Mucosa of stomach (tissue), 1 donor: Measurements from ENCODE around the gene TBCEL.
"Not testable (repeated sequence)": the region's sequence is repeated elsewhere in the genome, so short reads cannot be mapped to it uniquely, and the experiment has no call there.

Source experiments
- H3K27me3 ChIP-seq: one replicate; pipeline ENCODE4 v1.7.0; 2013; ENCODE audit warnings: mild to moderate bottlenecking, low read length; ENCODE audit not compliant: control insufficient read depth, insufficient read depth
- H3K36me3 ChIP-seq: one replicate; pipeline ENCODE4 v1.7.0; 2013; ENCODE audit warnings: low read length; ENCODE audit not compliant: control insufficient read depth, insufficient read depth
- H3K4me1 ChIP-seq: one replicate; pipeline ENCODE4 v1.7.0; 2013; ENCODE audit warnings: mild to moderate bottlenecking, low read length; ENCODE audit not compliant: control insufficient read depth, insufficient read depth
- H3K4me3 ChIP-seq: one replicate; pipeline ENCODE4 v1.7.0; 2013; ENCODE audit warnings: low read length
- H3K9ac ChIP-seq: one replicate; pipeline ENCODE4 v1.7.0; 2013; ENCODE audit warnings: mild to moderate bottlenecking, low read length, moderate library complexity
- H3K9me3 ChIP-seq: one replicate; pipeline ENCODE4 v1.7.0; 2013; ENCODE audit warnings: mild to moderate bottlenecking, low read length, moderate library complexity; ENCODE audit not compliant: control insufficient read depth
- donor health status: Pancreatic carcinoma.

The TBCEL gene

DNA sequence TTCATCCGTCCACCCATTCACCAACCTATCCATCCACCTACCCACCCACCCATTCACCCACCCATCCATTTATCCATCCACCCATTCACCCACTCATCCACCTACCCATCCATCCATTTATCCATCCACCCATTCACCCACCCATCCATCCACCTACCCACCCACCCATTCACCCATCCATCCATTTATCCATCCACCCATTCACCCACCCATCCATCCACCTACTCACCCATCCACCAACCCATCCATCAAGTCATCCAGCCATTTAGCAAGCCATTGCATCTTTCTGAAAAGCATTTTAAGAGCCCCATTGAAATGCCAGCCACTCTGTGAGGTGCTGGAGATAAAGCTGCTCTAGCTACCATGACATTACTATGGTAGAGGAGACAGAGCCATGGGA is 91.1 kb downstream of the TBCEL start:
- H3K9ac ChIP-seq, H3K4me1 ChIP-seq, H3K4me3 ChIP-seq, H3K9me3 ChIP-seq, H3K36me3 ChIP-seq, H3K27me3 ChIP-seq: not testable (repeated sequence)

DNA sequence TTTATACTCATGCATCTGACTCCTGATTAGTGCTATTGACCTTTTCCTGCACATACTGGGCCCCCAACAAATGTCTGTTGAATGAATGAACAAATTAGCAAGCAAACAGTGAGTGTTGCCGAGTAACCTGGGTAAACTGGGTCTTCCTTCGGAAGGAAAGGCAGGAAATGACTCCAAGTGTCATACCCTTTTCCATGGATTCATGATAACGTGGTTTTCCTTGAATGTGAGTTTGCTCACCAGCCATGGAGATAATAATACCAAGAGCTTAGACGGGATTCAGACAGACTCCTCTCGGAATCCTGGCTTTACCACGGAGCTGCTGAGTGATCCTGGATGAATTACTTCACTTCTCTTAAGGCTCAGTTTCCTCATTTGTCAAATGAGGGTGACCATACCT is 93.9 kb downstream of the TBCEL start:
- no peaks in the 10 kb centered on the region for H3K27me3 ChIP-seq
- no peak overlapping the region for H3K4me3 ChIP-seq

DNA sequence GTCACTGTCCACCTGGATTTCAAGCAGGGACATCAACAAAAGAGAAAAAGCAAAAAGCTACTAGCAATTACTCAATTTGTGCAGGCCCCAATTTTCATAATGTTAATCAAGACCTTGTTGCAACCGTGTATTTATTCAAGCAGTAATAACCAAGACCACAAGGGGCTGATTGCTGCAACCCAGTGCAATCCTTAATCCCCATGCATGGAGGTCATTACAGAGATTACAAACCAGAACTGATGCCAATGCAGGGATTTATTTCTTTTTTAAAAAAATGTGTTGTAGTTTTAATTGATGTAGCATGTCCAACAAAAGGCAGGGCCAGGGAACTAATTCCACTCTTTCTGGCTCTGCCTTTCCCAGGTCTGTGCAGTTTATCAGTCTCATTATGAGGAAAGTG is 95.5 kb downstream of the TBCEL start:
- no peaks in the 10 kb centered on the region for H3K9me3 ChIP-seq
- no peaks in the 10 kb centered on the region for H3K27me3 ChIP-seq
- H3K36me3 ChIP-seq, result no peaks in the 10 kb centered on the region
- H3K9ac ChIP-seq, result no peak overlapping the region
- H3K4me1 ChIP-seq, result no peaks in the 10 kb centered on the region
- H3K4me3 ChIP-seq, result no peak overlapping the region

More for the DNA sequence above, 93.9 kb downstream of the TBCEL start:
- H3K9ac ChIP-seq, result no peak overlapping the region
- H3K36me3 ChIP-seq, result no peaks in the 10 kb centered on the region
- H3K4me1 ChIP-seq, result no peaks in the 10 kb centered on the region
- H3K9me3 ChIP-seq, result no peaks in the 10 kb centered on the region

DNA sequence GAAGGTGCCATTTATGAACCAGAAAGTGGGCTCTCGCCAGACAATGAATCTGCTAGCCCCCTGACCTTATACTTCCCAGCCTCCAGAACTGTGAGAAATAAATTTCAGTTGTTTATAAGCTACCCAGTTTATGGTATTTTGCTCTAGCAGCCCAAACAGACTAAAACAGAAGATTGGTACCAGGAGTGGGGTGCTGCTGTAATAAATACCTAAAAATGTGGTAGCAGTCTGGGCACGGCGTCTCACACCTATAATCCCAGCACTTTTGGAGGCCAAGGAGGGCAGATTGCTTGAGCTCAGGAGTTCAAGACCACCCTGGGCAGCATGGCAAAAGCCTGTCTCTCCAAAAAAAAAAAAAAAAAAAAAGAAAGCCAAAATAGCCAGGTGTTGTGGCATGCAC is 98.4 kb downstream of the TBCEL start:
- H3K27me3 ChIP-seq, result no peaks in the 10 kb centered on the region
- no peaks in the 10 kb centered on the region for H3K36me3 ChIP-seq
- H3K9me3 ChIP-seq, result no peaks in the 10 kb centered on the region
- H3K4me1 ChIP-seq, result no peaks in the 10 kb centered on the region
- no peak overlapping the region for H3K4me3 ChIP-seq
- H3K9ac ChIP-seq, result no peak overlapping the region

DNA sequence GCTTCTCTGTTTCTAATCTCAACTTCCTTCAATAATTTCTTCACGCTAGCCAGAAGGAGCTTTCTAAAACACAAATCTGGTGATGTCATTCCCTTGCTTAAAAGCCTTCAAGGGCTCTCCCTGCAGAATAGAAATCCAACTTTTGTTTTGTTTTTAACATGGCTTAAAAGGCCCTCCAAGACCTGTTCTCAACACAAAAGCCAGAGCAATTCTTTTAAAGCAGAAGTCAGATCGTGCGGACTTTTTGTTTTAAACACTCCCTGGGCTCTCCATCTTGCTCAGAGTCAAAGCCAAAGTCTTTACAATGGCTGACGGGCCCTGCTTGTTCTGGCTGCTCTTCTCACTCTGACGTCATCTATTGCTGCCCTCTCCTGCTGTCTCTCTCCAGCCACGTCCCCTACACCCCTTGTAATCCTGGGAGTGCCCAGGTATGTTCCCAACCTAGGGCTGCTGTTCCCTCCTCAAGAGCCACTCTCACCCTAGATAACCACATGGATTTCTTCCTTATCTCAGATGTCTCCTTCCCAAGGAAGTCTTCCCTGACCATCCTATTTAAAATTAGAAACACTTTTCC is 99.7 kb downstream of the TBCEL start:
- no peaks in the 10 kb centered on the region for H3K9me3 ChIP-seq
- H3K27me3 ChIP-seq, result no peaks in the 10 kb centered on the region
- H3K9ac ChIP-seq, result no peak overlapping the region
- no peaks in the 10 kb centered on the region for H3K4me1 ChIP-seq
- no peak overlapping the region for H3K4me3 ChIP-seq
- no peaks in the 10 kb centered on the region for H3K36me3 ChIP-seq

DNA sequence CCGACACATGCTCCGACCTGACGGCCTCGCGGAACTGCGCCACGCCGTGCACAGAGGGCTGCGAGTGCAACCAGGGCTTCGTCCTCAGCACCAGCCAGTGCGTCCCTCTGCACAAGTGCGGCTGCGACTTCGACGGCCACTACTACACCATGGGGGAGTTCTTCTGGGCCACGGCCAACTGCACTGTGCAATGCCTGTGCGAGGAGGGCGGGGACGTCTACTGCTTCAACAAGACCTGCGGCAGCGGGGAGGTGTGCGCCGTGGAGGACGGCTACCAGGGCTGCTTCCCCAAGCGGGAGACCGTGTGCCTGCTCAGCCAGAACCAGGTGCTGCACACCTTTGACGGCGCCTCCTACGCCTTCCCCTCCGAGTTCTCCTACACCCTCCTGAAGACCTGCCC is 103.9 kb downstream of the TBCEL start:
- Histone ChIP-seq H3K27me3 (no peaks in the 10 kb centered on the region), H3K4me1 (no peaks in the 10 kb centered on the region), H3K9me3 (no peaks in the 10 kb centered on the region), H3K9ac (no peak overlapping the region), H3K36me3 (no peaks in the 10 kb centered on the region), H3K4me3 (no peak overlapping the region)

DNA sequence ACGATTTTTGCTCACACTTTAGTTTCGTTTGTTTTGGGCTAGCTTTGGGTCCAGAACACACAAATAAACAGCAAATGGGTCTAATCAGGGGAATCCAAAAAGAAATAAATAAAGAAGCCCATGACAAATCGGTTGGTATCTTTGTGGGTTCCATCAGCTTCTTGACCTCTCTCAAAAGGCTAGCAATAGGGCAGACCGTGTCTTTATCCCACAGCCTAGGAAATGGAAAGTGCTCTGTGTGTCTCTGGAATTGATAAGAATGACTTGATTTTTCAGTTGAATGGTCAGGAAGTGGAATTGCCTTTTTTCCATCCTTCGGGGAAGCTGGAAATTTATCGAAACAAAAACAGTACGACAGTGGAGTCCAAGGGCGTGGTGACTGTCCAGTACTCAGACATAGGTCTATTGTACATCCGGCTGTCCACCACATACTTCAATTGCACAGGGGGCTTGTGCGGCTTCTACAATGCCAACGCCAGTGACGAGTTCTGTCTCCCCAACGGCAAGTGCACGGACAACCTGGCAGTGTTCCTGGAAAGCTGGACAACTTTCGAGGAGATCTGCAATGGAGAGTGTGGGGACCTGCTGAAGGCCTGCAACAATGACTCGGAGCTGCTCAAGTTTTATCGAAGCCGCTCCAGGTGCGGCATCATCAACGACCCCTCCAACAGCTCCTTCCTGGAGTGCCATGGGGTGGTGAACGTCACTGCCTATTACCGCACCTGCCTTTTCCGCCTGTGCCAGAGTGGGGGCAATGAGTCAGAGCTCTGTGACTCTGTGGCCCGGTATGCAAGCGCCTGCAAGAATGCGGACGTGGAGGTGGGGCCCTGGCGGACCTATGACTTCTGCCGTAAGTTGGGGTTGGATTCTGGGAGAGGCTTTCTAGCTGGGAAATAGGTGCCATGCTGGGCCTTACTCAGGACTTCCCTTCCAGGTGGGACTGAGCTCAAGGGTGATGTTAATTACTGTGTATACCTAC is 105.7 kb downstream of the TBCEL start:
- Histone ChIP-seq H3K4me1 (no peaks in the 10 kb centered on the region), H3K9me3 (no peaks in the 10 kb centered on the region), H3K9ac (no peak overlapping the region), H3K27me3 (no peaks in the 10 kb centered on the region), H3K4me3 (no peak overlapping the region), H3K36me3 (no peaks in the 10 kb centered on the region)

DNA sequence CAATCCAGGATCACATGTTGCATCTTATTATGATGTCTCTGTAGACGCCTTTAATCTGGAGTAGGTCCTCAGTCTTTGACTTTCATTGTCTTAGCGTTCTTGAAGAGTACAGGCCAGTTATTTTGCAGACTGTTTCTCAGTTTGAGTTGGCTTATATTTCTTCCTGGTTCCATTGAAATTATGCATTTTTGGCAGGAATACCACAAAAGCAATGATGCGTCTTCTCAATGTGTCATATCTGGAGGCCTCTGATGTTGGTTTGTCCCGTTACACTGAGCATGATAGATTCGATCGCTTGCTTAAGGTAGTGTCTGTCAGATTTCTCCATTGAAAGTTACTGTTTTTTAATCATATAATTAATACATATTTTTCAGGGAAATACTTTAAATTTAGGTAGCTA is 107.8 kb downstream of the TBCEL start:
- H3K4me1 ChIP-seq, result no peaks in the 10 kb centered on the region
- no peak overlapping the region for H3K4me3 ChIP-seq
- no peaks in the 10 kb centered on the region for H3K27me3 ChIP-seq

DNA sequence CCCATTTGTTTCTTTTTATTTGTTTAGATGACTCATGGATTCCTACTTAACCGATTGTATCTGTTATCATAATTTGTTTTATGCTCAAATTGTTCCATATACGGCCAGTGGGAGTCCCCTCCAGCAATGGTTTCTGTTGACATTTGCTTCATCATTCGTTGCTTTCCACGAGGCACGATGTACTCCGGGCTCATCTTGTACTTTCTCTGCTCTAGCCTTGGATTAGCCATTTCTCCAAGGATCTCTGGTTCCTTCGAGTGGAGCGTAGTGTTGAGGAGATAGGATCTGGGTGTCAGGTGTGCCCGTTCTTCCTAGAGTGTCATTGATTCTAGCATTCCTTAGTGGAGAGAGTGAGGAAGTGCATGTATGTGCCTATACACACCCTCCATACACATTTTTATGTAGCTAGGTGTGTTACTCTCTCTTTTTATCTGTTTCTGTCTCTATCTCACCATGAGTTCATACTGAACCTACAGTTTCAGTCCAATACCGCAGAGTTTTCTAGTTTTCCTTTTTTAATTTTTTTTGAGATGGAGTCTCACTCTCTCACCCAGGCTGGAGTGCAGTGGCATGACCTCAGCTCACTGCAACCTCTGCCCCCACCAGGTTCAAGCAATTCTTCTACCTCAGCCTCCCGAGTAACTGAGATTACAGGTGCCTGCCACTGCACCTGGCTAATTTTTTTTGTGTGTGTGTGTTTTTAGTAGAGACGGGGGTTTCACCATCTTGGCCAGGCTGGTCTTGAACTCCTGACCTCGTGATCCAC is 108.5 kb downstream of the TBCEL start:
- Histone ChIP-seq H3K4me1 (no peaks in the 10 kb centered on the region), H3K9me3 (no peaks in the 10 kb centered on the region), H3K27me3 (no peaks in the 10 kb centered on the region), H3K9ac (no peak overlapping the region), H3K4me3 (no peak overlapping the region), H3K36me3 (no peaks in the 10 kb centered on the region)

More for the DNA sequence above, 107.8 kb downstream of the TBCEL start:
- Histone ChIP-seq H3K36me3 (no peaks in the 10 kb centered on the region), H3K9me3 (no peaks in the 10 kb centered on the region), H3K9ac (no peak overlapping the region)

DNA sequence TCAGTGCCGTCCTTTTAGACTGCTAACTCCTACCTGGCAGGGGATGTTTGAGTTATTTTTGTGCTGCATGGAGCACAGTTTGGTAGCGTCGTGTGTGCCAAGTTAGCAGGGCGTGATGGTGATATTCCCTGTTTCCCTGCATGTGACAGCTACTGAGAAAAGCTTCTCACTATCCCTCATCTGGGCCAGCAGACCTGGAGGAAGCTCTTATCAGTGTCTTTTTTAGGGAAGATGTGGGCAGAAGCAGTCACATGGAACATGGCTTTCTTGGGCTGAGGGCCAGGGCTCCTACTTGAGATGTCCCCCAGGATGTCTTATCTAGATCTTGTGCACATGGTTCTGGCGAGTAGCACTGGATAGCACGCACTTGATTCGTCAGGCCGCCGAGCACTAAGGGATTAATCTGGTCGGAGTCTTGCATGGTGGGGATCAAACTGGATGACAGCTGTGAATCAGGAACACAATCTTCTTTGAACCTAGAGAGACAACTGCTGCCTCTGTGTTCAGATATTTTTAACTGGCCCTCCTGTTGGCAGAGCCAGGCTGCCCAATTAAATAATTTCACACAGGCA is 110.9 kb downstream of the TBCEL start:
- no peaks in the 10 kb centered on the region for H3K36me3 ChIP-seq
- H3K27me3 ChIP-seq, result no peaks in the 10 kb centered on the region
- no peak overlapping the region for H3K4me3 ChIP-seq
- no peak overlapping the region for H3K9ac ChIP-seq
- no peaks in the 10 kb centered on the region for H3K9me3 ChIP-seq
- no peaks in the 10 kb centered on the region for H3K4me1 ChIP-seq

DNA sequence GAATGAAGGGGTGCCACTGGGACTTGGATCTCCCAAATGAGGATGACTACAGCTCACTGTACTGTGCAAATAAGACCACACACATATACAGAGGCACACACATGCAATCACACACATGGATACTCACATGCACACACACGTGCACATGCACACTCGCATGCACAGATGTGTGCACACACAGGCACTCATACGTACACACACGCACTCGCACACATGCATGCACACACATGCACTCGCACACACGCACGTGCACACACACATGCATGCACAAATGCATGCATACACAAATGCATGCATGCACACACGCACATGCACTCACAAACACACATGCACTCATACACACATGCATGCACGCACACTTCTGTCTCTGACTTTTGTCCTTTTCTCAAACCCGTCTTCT is 113.1 kb downstream of the TBCEL start:
- Histone ChIP-seq H3K27me3 (no peaks in the 10 kb centered on the region), H3K9ac (no peak overlapping the region), H3K4me3 (no peak overlapping the region), H3K9me3 (no peaks in the 10 kb centered on the region), H3K4me1 (no peaks in the 10 kb centered on the region), H3K36me3 (no peaks in the 10 kb centered on the region)

DNA sequence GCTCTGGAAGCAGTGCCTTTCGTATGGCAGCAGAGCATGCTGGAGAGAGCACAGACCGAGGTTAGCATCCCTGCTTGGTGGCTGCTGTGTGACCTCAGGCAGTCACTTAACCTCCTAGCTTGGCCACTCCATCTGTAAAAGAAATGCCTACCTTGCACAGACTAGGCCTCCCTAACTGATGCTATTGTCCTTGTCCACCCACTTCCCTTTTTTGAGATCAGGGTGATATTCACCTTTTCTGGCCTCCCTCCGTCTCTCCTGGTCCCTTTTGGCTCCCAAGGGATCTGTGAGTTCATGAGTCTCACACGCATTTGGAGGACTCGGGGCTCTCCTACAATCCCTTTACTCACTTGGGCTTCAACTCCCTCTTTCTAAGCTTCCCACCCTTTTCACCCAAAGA is 114.4 kb downstream of the TBCEL start:
- Histone ChIP-seq H3K9me3 (no peaks in the 10 kb centered on the region), H3K36me3 (no peaks in the 10 kb centered on the region), H3K4me3 (no peak overlapping the region), H3K9ac (no peak overlapping the region), H3K27me3 (no peaks in the 10 kb centered on the region), H3K4me1 (no peaks in the 10 kb centered on the region)
